Cardiac septum (tissue), 1 donor: Measurements from ENCODE around the gene CD24. TPM values are rescaled to one million over a fixed set of nuclear protein-coding genes. Genes with fewer than 3 reads are reported as not detected.
"Not testable (repeated sequence)": the region's sequence is repeated elsewhere in the genome, so short reads cannot be mapped to it uniquely, and the experiment has no call there.

Experiments
- DNase-seq: peaks from one replicate; pipeline ENCODE4 v3.0.0-alpha.2; 2020; ENCODE audit warnings: low spot score
- intact Hi-C: fragments of 100-400 bp; cut with DNase I; formaldehyde crosslinking; loops from one replicate; pipeline ENCODE4 v1.14.0; 2022
- long read RNA-seq: library from polyadenylated mRNA; unstranded; transcript quantifications from one replicate; pipeline ENCODE4 v2.0.0, GENCODE V29; 2021
- total RNA-seq: library from RNA; stranded (reverse); fragmentation: NEBNext Ultra II Directional; extraction: Animal tissue kit (Norgen Biotek cat#: 25700); gene quantifications from one replicate; pipeline ENCODE4 v1.2.1, GENCODE V29; 2021
- donor health status: DM: no; HTN: no; CAD: no.

Gene CD24, protein sequence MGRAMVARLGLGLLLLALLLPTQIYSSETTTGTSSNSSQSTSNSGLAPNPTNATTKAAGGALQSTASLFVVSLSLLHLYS
- 0.78 TPM for total RNA-seq
- long read RNA-seq, result 0 reads

- intact Hi-C loops, result no loop called here
These were observed at the start of gene CD24 for GRCh38 chr6:106974336-106974998. TSS of gene CD24 (minus strand) at chr6:106974729. CDS start at chr6:106974646, 83 bp downstream.

DNA sequence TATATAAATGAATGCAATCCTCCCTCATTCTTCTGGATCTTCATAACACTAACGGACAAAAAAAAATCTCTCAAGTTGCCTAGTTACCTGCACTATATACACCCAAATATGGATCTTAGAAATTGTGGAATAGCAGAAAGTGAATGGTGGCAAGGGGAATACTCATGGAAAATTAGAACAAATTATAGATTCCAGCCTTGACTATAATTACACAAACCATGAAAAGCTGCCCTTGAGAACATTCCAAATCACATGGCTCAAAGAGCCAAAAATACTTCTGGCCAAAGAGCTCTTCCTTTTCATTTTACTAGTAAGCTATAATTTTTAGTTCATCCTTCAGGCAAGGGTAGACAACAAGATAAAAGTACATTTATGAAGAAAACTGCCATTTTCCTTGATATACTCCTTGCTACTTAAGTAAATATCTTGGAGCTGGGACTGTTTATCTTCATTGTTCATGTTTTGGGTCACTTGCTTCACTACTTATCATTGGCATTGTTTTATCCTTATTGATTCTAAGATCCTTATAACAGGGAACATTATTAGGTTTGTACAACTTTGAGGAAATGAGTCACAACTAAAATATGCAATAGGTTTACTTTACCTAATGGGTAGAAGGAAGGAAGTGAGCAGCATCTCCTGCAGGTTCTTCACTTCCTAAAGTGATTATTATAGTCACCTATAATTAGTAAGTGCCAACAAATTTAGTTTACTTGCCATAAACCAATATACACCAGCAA lies 47.1 kb upstream of the CD24 start:
- DNase-seq, result no peak
- intact Hi-C loops, result no loop called here

More at GRCh38 chr6:106974336-106974998, at the start of gene CD24:
- DNase-seq, result no peak

DNA sequence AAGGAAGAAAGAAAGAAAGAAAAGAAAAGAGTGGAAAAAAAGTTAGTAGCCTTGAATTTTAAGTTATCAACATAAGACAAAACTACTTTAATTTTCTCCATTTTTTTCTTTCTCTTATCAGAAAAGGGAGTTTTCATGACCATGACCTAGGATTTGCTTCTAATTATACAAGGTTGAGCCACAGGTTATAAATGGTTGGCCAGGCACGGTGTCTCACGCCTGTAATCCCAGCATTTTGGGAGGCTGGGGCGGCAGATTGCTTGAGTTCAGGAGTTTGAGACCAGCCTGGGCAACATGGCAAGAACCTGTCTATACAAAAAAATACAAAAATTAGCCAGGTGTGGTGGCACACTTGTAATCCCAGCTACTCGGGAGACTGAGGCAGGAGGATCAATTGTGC lies 45.7 kb upstream of the CD24 start:
- no peak for DNase-seq
- intact Hi-C loops, result no loop called here

DNA sequence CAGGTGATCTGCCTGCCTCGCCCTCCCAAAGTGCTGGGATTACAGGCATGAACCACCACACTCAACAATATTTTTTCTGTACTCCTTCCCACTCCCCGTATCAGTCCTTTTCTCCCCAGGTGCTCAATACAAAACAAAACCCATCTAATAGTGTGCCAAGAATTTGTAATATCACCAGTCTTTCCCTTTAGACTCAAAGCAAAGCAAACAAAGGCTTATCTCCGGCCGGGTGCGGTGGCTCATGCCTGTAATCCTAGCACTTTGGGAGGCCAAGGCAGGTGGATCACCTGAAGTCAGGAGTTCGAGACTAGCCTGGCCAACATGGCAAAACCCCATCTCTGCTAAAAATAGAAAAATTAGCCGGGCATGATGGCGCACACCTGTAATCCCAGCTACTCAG lies 45.1 kb upstream of the CD24 start:
- intact Hi-C loops, DNase-seq: not testable (repeated sequence)

- DNase-seq, result no peak
- intact Hi-C loops, result no loop called here
These were observed 44.5 kb upstream of the CD24 start for GRCh38 chr6:107019047-107019446.

- intact Hi-C loops, result no loop called here
- no peak for DNase-seq
These were observed 35.0 kb upstream of the CD24 start for GRCh38 chr6:107009499-107009898.

DNA sequence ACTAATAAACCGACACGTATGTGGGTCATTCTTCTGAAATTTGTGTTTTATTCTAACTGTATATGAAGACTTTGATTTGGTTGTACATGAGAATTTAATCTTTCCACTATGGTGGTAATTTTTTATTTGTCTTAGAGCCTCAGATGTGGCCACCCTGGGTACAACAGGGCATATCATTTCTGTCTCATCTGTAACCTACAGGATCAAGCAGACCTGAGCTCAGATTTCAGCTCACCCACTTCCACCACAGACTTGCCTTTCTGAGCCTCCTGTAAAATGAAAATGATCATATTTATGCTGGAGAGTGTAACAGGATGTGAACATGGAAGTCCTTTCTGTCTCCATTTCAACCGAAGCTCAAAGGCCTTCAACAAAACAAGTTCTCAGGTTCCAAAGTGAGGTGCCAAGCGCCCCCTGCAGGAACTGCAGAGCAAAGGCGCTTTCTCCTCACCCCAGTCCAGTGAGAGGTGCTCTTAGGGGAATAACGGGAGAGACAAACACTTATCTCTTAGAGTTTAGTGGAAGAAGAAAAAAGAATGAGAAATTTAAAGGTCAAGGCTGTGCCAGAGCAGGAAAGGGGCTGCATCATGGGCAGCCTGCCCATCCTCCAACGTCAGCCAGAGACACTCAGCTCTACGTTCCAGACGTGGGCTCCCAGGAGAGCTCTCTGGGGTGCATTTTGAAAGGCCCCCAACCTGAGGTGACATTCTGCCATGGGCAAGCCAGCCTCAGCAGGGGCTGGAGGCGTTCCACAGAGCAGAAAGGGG lies 23.0 kb upstream of the CD24 start:
- no peak for DNase-seq
- intact Hi-C loops, result no loop called here

DNA sequence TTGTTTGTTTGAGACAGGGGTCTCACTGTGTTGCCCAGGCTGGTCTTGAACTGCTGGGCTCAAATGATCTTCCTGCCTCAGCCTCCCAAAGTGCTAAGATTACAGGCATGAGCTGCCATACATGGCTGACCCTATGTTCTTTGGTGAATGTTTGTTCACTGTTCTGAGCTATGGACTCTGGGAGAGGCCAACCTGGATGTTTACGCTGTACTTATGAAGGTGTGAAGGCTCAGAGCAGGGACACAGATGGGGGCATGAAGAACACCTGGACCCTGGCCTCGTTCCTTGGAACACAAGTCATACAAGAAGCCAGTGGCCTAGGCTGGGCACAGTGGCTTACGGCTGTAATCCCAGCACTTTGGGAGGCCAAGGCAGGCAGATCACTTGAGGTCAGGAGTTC lies 21.1 kb upstream of the CD24 start:
- intact Hi-C loops, result no loop called here
- DNase-seq, result no peak

DNA sequence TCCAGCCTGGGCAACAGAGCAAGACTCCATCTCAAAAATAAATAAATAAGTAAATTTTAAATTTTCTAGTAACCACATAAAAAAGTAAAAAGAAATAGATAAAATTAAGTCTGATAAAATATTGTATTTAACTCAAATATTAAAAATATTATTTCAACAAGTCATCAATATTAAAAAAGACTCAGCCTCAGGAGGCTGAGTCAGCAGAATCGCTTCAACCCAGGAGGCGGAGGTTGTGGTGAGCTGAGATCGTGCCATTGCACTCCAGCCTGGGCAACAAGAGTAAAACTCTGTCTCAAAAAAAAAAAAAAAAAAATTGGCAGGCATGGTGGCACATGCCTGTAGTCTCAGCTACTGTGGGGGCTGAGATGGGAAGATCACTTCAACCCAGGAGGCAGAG lies 15.2 kb upstream of the CD24 start:
- intact Hi-C loops, DNase-seq: not testable (repeated sequence)

GRCh38 chr6:106988664-106989063 lies 14.1 kb upstream of the CD24 start:
- intact Hi-C loops, result no loop called here
- DNase-seq, result no peak

- intact Hi-C loops, result no loop called here
- no peak for DNase-seq
These were observed 7.4 kb upstream of the CD24 start for GRCh38 chr6:106981926-106982325.

DNA sequence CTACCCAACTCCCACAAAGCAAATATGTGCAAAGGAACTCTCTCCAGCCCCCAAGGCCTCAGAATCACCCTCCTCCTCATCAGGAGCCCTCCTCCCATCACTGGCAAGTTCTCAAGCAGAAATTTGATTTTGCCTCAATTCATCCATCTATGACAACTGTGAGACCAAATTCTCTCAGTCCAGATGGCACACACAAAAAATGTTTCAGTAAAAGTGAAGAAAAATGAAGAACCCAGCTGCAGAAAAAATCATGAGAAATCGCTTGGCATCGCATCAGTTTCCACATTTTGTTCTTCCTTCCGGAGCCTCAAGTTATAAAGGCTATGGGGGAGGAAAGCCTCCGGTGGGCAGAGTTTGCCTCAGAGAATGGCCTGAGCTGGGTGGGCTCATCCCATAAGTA lies 6.4 kb upstream of the CD24 start:
- no peak for DNase-seq
- intact Hi-C loops, result no loop called here

GRCh38 chr6:106979435-106979884 lies 4.9 kb upstream of the CD24 start:
- intact Hi-C loops, result loop anchor here (2.0 to 5.0 kb wide), 2 partner anchors 535 to 642 kb away; no protein-coding TSS in a partner anchor

GRCh38 chr6:106977246-106977645 lies 2.7 kb upstream of the CD24 start:
- intact Hi-C loops, result loop anchor here (5.0 kb wide), 1 partner anchor 640 kb away; no protein-coding TSS in a partner anchor
- no peak for DNase-seq

More at GRCh38 chr6:106979435-106979884, 4.9 kb upstream of the CD24 start:
- DNase-seq, result peak; percentile 93

DNA sequence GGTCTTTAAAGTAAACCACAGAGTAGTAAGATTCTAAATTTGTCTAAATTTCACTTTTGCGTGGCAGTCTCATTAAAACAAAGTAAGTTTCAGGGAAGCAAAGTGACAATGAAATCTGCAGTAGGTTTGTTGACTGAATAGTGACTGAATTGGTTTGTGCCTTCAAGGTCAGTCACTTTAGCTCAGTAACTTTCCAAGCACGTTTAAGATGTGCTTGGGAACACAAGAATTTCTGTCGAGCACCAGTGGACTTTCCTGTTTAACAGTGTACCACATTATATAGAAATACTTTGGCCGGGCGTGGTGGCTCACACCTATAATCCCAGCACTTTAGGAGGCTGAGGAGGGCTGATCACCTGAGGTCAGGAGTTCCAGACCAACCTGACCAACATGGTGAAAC lies 1.7 kb upstream of the CD24 start:
- DNase-seq, result no peak
- intact Hi-C loops, result loop anchor here (5.0 kb wide), 1 partner anchor 639 kb away; no protein-coding TSS in a partner anchor

GRCh38 chr6:106975738-106976064 lies 1.2 kb upstream of the CD24 start:
- DNase-seq, result no peak
- intact Hi-C loops, result loop anchor here (5.0 kb wide), 1 partner anchor 638 kb away; no protein-coding TSS in a partner anchor

DNA sequence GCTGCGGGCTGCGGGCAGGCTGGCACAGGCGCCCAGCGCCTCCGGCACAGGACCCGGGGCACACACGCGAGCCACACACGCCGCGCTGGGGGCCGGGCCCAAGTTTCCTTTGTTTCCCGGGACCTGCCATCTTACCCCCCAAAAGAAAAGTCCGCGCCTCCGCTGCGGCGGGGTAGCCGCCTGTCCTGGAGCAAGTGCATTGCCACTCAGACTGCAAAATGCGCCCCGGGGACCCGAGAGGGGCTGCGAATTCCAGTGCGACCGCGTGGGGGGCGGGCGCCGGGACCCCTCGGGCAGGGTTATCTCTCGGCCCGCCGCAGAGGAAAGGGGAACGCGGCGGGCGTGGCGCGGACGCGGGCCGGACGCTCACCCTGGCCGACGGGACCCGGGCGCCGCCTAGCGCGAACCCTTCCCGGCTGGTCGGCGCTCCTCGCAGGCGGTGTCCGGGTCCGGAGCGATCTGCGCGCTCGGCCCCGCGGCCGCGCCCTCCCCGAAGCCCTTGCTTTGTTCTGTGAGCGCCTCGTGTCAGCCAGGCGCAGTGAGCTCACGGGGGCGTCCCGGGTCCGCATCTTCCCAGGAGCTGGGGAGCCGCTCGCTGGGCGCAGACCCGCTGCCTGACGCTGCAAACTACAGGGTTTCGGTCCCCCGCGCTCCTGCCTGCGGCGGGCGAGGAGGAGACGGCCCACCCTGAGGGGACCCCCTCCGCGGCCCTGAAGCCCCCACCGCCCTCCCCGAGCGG lies 639 bp upstream of the CD24 start:
- peak; percentile 80 for DNase-seq

GRCh38 chr6:106973836-106974335 lies 643 bp downstream of the CD24 start:
- DNase-seq, result no peak
- intact Hi-C loops, result no loop called here

More for the DNA sequence above, 639 bp upstream of the CD24 start:
- intact Hi-C loops, result loop anchor here (5.0 kb wide), 1 partner anchor 638 kb away; no protein-coding TSS in a partner anchor
